ENCODE measurements around the gene IL7R.
"Not testable (repeated sequence)": the region's sequence is repeated elsewhere in the genome, so short reads cannot be mapped to it uniquely, and the experiment has no call there.

IL7R gene

GRCh38 chr5:35852084-35852734, 4.5 kb upstream of the IL7R start:
- DNase-seq (ENCODE audit: low read depth in 2 of 2), result no peak
- H3K4me3 ChIP-seq (replicated peaks in 1 of 2; ENCODE audit: low read depth in 2 of 2, low read length in 2 of 2), result no peak overlapping the region
- TF ChIP-seq CTCF (IDR thresholded peaks at IDR 0.05; ENCODE audit: low read depth, low read length), result no peak

DNA sequence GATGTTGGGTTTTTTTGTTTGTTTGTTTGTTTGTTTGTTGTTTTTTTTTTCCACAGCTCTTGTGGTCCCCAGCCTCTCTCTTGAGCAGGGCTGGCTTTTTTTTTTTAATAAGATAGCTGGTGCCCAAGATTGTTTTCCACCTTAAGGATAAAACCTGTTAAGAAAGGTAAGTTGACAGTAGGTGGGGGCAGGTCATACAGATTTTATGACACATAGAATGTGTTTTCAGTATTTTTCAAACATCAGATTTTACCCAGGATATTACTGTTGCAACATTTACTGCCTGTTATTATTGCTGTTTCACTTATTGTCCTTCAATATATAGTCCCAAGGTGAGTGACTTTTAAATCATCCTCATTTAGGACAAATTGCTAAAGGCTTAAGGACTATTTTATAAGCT, 3.9 kb upstream of the IL7R start:
- no peak for TF ChIP-seq CTCF (IDR thresholded peaks at IDR 0.05; ENCODE audit: low read depth, low read length)
- no peak overlapping the region for H3K4me3 ChIP-seq (replicated peaks in 1 of 2; ENCODE audit: low read depth in 2 of 2, low read length in 2 of 2)
- no peak for DNase-seq (ENCODE audit: low read depth in 2 of 2)

- TF ChIP-seq CTCF (IDR thresholded peaks at IDR 0.05; ENCODE audit: low read depth, low read length), result no peak
- no peak for DNase-seq (ENCODE audit: low read depth in 2 of 2)
- H3K4me3 ChIP-seq (replicated peaks in 1 of 2; ENCODE audit: low read depth in 2 of 2, low read length in 2 of 2), result no peak overlapping the region
Measured at GRCh38 chr5:35853631-35854030, 3.1 kb upstream of the IL7R start.

- DNase-seq (ENCODE audit: low read depth in 2 of 2), result no peak
- TF ChIP-seq CTCF (IDR thresholded peaks at IDR 0.05; ENCODE audit: low read depth, low read length), result no peak
- no peak overlapping the region for H3K4me3 ChIP-seq (replicated peaks in 1 of 2; ENCODE audit: low read depth in 2 of 2, low read length in 2 of 2)
Measured at GRCh38 chr5:35854248-35854647, 2.4 kb upstream of the IL7R start.

GRCh38 chr5:35855187-35855586, 1.5 kb upstream of the IL7R start:
- H3K4me3 ChIP-seq (replicated peaks in 1 of 2; ENCODE audit: low read depth in 2 of 2, low read length in 2 of 2), result no peak overlapping the region
- TF ChIP-seq CTCF (IDR thresholded peaks at IDR 0.05; ENCODE audit: low read depth, low read length), result no peak
- DNase-seq (ENCODE audit: low read depth in 2 of 2), result no peak

DNA sequence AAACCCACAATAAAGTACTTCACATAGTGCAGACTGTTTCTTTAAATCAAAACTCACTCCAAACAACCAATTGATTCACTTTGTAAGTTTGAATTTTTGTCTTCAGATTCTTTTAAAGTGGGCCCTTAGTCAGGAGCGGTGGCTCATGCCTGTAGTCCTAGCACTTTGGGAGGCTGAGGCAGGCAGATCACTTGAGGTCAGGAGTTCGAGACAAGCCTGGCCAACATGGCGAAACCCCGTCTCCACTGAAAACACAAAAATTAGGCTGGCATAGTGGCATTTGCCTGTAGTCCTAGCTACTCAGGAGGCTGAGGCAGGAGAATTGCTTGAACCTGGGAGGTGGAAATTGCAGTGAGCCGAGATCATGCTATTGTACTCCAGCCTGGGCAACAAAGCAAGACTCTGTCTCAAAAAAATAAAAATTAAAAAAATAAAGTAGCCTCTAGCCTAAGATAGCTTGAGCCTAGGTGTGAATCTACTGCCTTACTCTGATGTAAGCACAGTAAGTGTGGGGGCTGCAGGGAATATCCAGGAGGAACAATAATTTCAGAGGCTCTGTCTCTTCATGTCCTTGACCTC, 416 bp upstream of the IL7R start:
- DNase-seq (ENCODE audit: low read depth in 2 of 2); H3K4me3 ChIP-seq (replicated peaks in 1 of 2; ENCODE audit: low read depth in 2 of 2, low read length in 2 of 2): not testable (repeated sequence)

DNA sequence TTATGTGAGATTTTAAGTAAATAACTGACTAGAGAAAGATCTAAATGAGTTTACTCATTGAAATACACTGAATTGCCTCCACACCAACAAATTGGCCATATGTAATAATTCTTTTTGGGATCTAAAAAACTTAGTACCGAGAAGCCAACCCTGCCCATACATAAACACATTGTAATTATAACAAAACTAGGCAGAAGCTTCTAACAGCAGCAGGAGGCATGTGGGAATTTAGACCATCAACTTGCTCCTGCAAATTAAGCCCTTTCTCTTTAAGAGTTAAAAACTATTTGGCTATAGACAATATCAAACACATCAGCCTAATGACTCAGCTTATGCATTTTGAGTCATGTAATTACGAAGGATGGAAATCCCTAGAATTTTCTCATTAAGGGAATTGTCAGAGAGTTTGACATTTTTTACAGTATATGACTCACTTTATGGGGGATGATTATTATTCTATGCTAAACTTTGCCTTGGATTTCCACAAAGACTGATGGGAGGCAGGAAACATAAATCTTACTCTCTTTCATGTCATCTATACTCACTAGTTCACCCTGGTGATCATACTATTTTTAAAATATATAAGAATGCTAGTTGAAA, 1.0 kb downstream of the IL7R start:
- peak; percentile 48 to 71 for DNase-seq (ENCODE audit: low read depth in 2 of 2)
- TF ChIP-seq CTCF (IDR thresholded peaks at IDR 0.05; ENCODE audit: low read depth, low read length), result no peak
- H3K4me3 ChIP-seq (replicated peaks in 1 of 2; ENCODE audit: low read depth in 2 of 2, low read length in 2 of 2), result no peak overlapping the region
